GM19239 (cell line): ENCODE results near the gene CD9.

Experiments
- DNase-seq: peaks from one replicate; pipeline ENCODE4 v3.0.0; 2011; ENCODE audit warnings: low spot score; ENCODE audit not compliant: insufficient read length
- FAIRE-seq: peaks from 2 replicates; lab custom pipeline; 2011; peaks lifted over from hg19 to GRCh38; lab: Jason Lieb, UNC

The CD9 gene

DNA sequence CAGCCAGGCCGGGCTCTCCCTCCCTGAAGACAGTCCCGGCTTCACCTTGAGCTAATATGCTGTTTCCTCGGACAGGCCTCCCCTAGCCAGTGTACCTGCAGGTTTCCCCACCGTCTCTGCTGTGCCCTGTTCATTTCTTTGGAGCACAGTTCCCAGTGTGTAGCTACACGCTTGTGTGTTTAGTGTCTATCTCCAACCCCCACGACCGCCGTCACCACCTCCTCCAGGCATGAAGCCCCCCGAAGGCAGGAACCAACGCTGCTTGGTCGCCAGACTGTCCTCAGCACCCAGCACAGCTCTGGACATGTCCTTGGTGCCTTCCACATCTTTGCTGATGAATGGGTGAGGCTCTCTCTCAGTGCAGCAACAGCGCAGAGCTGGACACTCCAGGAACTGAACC lies 84.1 kb downstream of the CD9 start:
- DNase-seq (no peak), FAIRE-seq (no peak)

DNA sequence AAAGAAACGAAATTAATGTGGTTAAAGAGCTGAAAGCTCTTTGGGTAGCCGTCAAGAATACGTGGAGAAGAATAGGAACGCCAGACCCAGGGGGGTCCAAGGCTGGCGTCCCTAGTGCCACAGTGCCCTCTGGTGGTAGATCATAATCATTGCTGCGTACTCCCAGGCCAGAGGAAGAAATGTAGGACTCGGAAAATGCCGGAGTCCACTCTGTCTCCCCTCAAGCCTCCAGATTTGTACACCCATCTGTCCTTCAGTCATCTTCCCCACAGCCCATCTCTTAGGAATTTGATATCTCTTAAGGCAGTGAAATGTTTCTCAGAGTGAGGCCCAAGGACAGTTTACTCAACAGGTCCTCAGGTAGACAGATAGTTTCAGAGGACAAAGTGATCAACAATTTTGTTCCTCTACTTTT lies 84.9 kb downstream of the CD9 start:
- DNase-seq (peak; percentile 80), FAIRE-seq (peak; percentile 91)

DNA sequence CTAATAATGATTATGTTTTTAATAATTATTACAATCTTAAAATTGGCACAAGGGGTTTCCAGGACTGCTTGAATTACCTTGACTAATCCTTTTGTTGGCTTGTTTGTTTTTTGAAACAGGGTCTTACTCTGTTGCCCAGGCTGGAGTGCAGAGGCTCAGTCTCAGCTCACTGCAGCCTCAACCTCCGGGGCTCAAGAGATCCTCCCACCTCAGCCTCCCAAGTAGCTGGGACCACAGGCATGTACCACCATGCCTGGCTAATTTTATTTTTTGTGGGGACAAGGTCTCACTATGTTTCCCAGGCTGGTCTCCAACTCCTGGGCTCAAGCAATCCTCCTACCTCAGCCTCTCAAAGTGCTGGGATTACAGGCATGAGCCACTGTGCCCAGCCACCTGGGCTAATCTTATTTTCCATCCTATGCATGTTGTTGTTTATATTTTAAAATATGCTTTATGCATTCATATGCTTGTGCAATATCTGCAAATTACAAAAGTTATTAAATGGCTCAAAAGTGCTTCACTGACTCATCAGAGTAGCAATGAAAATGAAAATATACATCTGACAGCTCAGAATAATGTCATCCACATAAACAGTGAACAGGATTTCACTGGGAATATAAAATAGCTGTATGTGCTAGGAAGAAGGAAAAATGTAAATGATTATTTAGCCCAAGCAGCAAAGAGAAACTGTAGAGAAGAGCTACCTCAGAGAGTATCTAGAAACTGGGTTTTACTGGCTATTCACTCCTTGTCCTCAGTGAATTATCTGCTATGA lies 85.5 kb downstream of the CD9 start:
- no peak for FAIRE-seq
- no peak for DNase-seq
